A549 (cell line): ENCODE measurements around the gene TRPM5.

Experiments used
- CHD4 ChIP-seq: fragments of 200-600 bp; sonication (generic); IDR thresholded peaks from 2 replicates; pipeline ENCODE4 v1.6.1; 2016; ENCODE audit warnings: antibody characterized with exemption, mild to moderate bottlenecking, borderline replicate concordance
- CTCF ChIP-seq: fragments of >200 bp; sonication (Bioruptor Twin); formaldehyde crosslinking; IDR thresholded peaks from 3 replicates; pipeline ENCODE4 v1.5.1; 2016
- EHMT2 ChIP-seq: fragments of 200-600 bp; sonication (generic); IDR thresholded peaks from 2 replicates; pipeline ENCODE4 v1.6.1; 2016; ENCODE audit warnings: antibody characterized with exemption, low read depth, mild to moderate bottlenecking, moderate library complexity
- EP300 ChIP-seq, 2 experiments: fragments of >200 bp; sonication (Bioruptor Twin); formaldehyde crosslinking; IDR thresholded peaks; 2 replicates in 1 of 2; 3 replicates in 1 of 2; pipeline ENCODE4 v1.6.1; 2016 to 2017
- HOXA7 ChIP-seq: fragments of 250-450 bp; sonication (Bioruptor Pico); IDR thresholded peaks from 2 replicates; pipeline ENCODE4 v1.5.0; 2020; ENCODE audit warnings: mild to moderate bottlenecking, moderate library complexity
- KDM1A ChIP-seq: fragments of 200-600 bp; sonication (generic); IDR thresholded peaks from 2 replicates; pipeline ENCODE4 v1.6.1; 2016; ENCODE audit warnings: low read depth, mild to moderate bottlenecking
- MAFK ChIP-seq: fragments of 450-650 bp; IDR thresholded peaks from 2 replicates; pipeline ENCODE4 v1.6.1; 2014; ENCODE audit not compliant: partially characterized antibody
- MYC ChIP-seq: IDR thresholded peaks from 2 replicates; pipeline ENCODE4 v1.6.1; 2012; ENCODE audit warnings: mild to moderate bottlenecking, inconsistent platforms, low read length, improper control_type of control experiment, borderline replicate concordance
- NFE2L2 ChIP-seq: fragments of 150-350 bp; conservative IDR thresholded peaks from 2 replicates; pipeline ENCODE4 v1.6.1; 2014; ENCODE audit warnings: low read length
- NR3C1 ChIP-seq: fragments of >200 bp; sonication (Bioruptor Twin); formaldehyde crosslinking; IDR thresholded peaks from 3 replicates; pipeline ENCODE4 v1.6.1; 2017
- PHF8 ChIP-seq: fragments of 200-600 bp; sonication (generic); IDR thresholded peaks from 2 replicates; pipeline ENCODE4 v1.6.1; 2016; ENCODE audit warnings: low read depth, mild to moderate bottlenecking, antibody characterized with exemption, moderate library complexity, borderline replicate concordance
- POLR2A ChIP-seq: IDR thresholded peaks from 2 replicates; pipeline ENCODE4 v1.6.1; 2012; ENCODE audit warnings: mild to moderate bottlenecking, low read length
- SMC3 ChIP-seq: fragments of >200 bp; sonication (Bioruptor Twin); formaldehyde crosslinking; IDR thresholded peaks from 3 replicates; pipeline ENCODE4 v1.6.1; 2018; ENCODE audit warnings: inconsistent platforms
- USF2 ChIP-seq: fragments of 450-650 bp; IDR thresholded peaks from 2 replicates; pipeline ENCODE4 v1.6.1; 2014; ENCODE audit warnings: antibody characterized with exemption

DNA sequence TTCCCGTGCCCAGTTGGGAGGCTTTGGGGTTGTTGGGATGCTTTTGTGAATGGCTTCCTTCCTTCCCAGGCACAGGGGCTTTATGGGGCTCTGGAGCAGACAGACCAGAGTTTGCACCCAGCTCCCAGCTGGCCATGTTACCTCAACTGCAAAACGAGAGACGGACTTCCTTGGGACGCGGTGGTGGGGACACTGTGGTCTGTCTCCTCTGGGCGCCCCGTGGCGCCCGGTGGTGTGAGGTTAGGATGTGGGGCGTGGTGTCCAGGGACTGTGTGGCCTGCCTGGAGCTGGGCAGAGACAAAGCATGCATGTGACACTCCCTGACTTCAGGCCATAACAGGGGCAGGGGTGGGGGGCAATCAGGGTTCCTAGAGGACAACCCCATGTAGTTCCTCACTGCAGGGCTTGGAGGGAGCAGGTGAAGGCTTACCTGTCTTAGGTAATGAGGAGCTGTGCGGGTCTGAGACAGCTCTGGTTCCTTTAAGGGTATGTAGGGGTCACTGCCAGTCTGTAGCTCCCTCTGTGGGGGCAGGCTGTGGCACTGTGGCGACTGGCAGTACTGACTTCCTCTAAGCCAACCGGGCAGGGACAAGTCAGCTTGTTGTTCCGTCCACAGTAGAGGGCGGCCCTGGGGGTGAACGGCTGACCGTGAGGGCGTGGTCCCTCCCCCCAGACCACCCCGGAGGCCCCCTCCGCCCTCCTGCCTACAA is 14.9 kb upstream of the TRPM5 start:
- no peak for TF ChIP-seq CTCF
- no peak for TF ChIP-seq EHMT2
- no peak for TF ChIP-seq NFE2L2
- TF ChIP-seq SMC3 = no peak
- no peak for TF ChIP-seq MYC
- no peak for TF ChIP-seq POLR2A
- TF ChIP-seq CHD4 = no peak
- TF ChIP-seq MAFK = no peak
- TF ChIP-seq USF2 = no peak
- no peak for TF ChIP-seq PHF8
- no peak for TF ChIP-seq KDM1A
- no peak for TF ChIP-seq NR3C1
- no peak for TF ChIP-seq EP300 (IDR thresholded peaks at IDR 0.05)
- no peak for TF ChIP-seq HOXA7 (CRISPR knock-in tag)
